NCI-H345 (cell line): Measurements from ENCODE around the gene TARS1.

Source experiments
- DNase-seq: peaks from one replicate; lab custom pipeline; 2025; lab: John Stamatoyannopoulos, UW

The TARS1 gene

GRCh38 chr5:33439905-33440481 is 772 bp upstream of the TARS1 start:
- peak; percentile 44 for DNase-seq

- DNase-seq, result peak; percentile 47
Measured at GRCh38 chr5:33441241-33442177, 744 bp downstream of the TARS1 start.

- no peak for DNase-seq
Measured at GRCh38 chr5:33444542-33444941, 3.8 kb downstream of the TARS1 start.

- DNase-seq, result no peak
Measured at GRCh38 chr5:33445798-33446197, 5.0 kb downstream of the TARS1 start.

GRCh38 chr5:33448118-33448517 is 7.4 kb downstream of the TARS1 start:
- DNase-seq, result no peak

- no peak for DNase-seq
Measured at GRCh38 chr5:33457126-33457525, 16.4 kb downstream of the TARS1 start.

GRCh38 chr5:33457817-33458216 is 17.1 kb downstream of the TARS1 start:
- no peak for DNase-seq

- no peak for DNase-seq
Measured at GRCh38 chr5:33460210-33460609, 19.4 kb downstream of the TARS1 start.

GRCh38 chr5:33462456-33462855 is 21.7 kb downstream of the TARS1 start:
- DNase-seq, result no peak

- no peak for DNase-seq
Measured at GRCh38 chr5:33465120-33465519, 24.4 kb downstream of the TARS1 start.

- DNase-seq, result no peak
Measured at GRCh38 chr5:33468775-33469435, 28.1 kb downstream of the TARS1 start.

- peak; percentile 48 for DNase-seq
Measured at GRCh38 chr5:33470544-33470943, 29.8 kb downstream of the TARS1 start.

GRCh38 chr5:33472805-33473409 is 32.1 kb downstream of the TARS1 start:
- no peak for DNase-seq

GRCh38 chr5:33474004-33474403 is 33.2 kb downstream of the TARS1 start:
- no peak for DNase-seq

- DNase-seq, result no peak
Measured at GRCh38 chr5:33474931-33475499, 34.2 kb downstream of the TARS1 start.

- DNase-seq, result no peak
Measured at GRCh38 chr5:33475706-33476105, 34.9 kb downstream of the TARS1 start.

- no peak for DNase-seq
Measured at GRCh38 chr5:33476992-33477391, 36.2 kb downstream of the TARS1 start.

- DNase-seq, result no peak
Measured at GRCh38 chr5:33477816-33478215, 37.1 kb downstream of the TARS1 start.

- no peak for DNase-seq
Measured at GRCh38 chr5:33479311-33479710, 38.5 kb downstream of the TARS1 start.

- DNase-seq, result no peak
Measured at GRCh38 chr5:33480876-33481275, 40.1 kb downstream of the TARS1 start.

- no peak for DNase-seq
Measured at GRCh38 chr5:33482335-33482734, 41.6 kb downstream of the TARS1 start.

GRCh38 chr5:33487236-33487635 is 46.5 kb downstream of the TARS1 start:
- DNase-seq, result no peak
